ENCODE measurements around the gene SNRPA1. TPM values are rescaled to one million over a fixed set of nuclear protein-coding genes. Genes with fewer than 3 reads are reported as not detected.

The SNRPA1 gene
- total and polyA plus RNA-seq, 2 of the 13 experiments (the other 11 are each of a cell fraction or from before 2014, with no cell fraction given) = 41.2 to 108 TPM

DNA sequence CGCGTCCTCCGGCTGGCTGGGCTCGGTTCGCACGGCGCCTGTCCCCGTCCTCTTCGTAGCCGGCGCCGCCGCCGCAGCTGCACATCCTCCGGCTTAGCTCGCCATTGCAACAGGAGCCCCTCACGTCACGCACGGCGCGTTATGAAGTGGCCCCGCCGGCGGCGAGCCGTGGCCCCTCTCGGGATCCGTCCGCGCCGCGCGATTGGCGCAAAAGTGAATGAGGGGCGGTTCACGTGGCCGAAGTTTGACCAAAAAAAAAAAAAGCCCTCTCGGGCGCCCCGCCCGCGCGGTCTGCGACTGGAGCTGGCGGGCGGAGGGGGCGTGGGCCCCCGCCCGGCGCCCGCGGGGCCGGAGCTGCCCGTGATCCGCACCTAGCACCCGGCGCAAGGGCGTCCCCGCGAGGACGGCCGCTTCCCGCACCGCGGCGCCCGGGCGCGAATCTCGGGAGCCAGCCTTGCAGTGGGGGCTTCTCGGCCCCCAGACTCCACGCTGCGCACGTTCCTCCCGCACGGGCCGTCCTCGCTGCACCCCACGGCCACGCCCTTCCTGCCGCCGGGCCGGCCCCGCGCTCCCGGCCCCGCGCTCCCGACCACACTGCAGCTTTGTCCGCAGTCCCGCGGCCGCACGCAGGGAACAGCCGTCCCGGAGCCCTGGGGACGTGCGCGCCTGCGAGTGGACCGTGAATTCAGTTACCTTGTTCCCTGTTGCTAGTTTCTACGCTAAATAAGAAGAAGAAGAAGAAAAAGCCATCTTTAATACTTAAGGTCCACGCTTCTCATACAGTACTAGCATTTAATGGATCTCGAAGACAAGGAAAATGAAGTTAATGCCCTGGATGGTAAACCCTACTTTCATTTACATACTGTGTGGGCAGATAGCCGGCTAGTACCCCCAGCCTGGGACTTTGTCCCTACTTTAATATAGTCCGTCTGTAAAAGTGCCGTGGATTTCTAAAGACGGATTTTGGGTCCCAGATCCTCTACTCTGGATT, 42.9 kb downstream of the SNRPA1 start, which contains the start of gene CHSY1 (continued):
- TF ChIP-seq, protein P1, sequence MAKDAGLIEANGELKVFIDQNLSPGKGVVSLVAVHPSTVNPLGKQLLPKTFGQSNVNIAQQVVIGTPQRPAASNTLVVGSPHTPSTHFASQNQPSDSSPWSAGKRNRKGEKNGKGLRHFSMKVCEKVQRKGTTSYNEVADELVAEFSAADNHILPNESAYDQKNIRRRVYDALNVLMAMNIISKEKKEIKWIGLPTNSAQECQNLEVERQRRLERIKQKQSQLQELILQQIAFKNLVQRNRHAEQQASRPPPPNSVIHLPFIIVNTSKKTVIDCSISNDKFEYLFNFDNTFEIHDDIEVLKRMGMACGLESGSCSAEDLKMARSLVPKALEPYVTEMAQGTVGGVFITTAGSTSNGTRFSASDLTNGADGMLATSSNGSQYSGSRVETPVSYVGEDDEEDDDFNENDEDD (CRISPR knock-in tag; IDR thresholded peaks at IDR 0.05; ENCODE audit: borderline replicate concordance) = peak; percentile 51; the same call in 1 of the 2 replicates
- TF ChIP-seq KDM3A (CRISPR knock-in tag; IDR thresholded peaks at IDR 0.05; ENCODE audit: low read depth) (peak; percentile 57; the same call in 1 of the 2 replicates), PRPF4 (IDR thresholded peaks at IDR 0.05; ENCODE audit: low read depth, low read length, poor library complexity, severe bottlenecking) (no peak), RELA (CRISPR knock-in tag; IDR thresholded peaks at IDR 0.05) (no peak), PHF21A (CRISPR knock-in tag; IDR thresholded peaks at IDR 0.05) (peak; percentile 57; the same call in 1 of the 2 replicates), ZFP82 (CRISPR knock-in tag; IDR thresholded peaks at IDR 0.05; ENCODE audit: borderline replicate concordance) (no peak), THAP11 (CRISPR knock-in tag; IDR thresholded peaks at IDR 0.05) (peak; percentile 64), XBP1 (CRISPR knock-in tag; IDR thresholded peaks at IDR 0.05) (no peak), SKI (IDR thresholded peaks at IDR 0.05; ENCODE audit: partially characterized antibody) (peak; percentile 81), RFX1 (IDR thresholded peaks at IDR 0.05) (no peak), HES4 (CRISPR knock-in tag; IDR thresholded peaks at IDR 0.05; ENCODE audit: borderline replicate concordance) (peak; percentile 66; the same call in 1 of the 2 replicates), BRCA1 (CRISPR knock-in tag; IDR thresholded peaks at IDR 0.05) (no peak), GATAD2A (CRISPR knock-in tag; IDR thresholded peaks at IDR 0.05) (peak; percentile 35; the same call in 1 of the 2 replicates), MAZ (IDR thresholded peaks at IDR 0.05; ENCODE audit: borderline replicate concordance, low read depth, low read length) (0 out of 2 replicates have a peak, but pooled peaks have one; percentile 37), MAZ (CRISPR knock-in tag; IDR thresholded peaks at IDR 0.05; ENCODE audit: low read depth) (peak; percentile 80), CAMTA2 (CRISPR knock-in tag; IDR thresholded peaks at IDR 0.05; ENCODE audit: borderline replicate concordance) (no peak), ZNF549 (CRISPR knock-in tag; IDR thresholded peaks at IDR 0.05) (no peak), PAWR (CRISPR knock-in tag; IDR thresholded peaks at IDR 0.05; ENCODE audit: borderline replicate concordance) (no peak), ZNF672 (CRISPR knock-in tag; IDR thresholded peaks at IDR 0.05) (no peak), LCORL (IDR thresholded peaks at IDR 0.05) (no peak), LCORL (CRISPR knock-in tag; IDR thresholded peaks at IDR 0.05) (0 out of 2 replicates have a peak, but pooled peaks have one; percentile 21)
- TF ChIP-seq, protein P2, sequence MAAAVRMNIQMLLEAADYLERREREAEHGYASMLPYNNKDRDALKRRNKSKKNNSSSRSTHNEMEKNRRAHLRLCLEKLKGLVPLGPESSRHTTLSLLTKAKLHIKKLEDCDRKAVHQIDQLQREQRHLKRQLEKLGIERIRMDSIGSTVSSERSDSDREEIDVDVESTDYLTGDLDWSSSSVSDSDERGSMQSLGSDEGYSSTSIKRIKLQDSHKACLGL (CRISPR knock-in tag; IDR thresholded peaks at IDR 0.05) = 0 out of 2 replicates have a peak, but pooled peaks have one; percentile 31
- TF ChIP-seq, protein P3, sequence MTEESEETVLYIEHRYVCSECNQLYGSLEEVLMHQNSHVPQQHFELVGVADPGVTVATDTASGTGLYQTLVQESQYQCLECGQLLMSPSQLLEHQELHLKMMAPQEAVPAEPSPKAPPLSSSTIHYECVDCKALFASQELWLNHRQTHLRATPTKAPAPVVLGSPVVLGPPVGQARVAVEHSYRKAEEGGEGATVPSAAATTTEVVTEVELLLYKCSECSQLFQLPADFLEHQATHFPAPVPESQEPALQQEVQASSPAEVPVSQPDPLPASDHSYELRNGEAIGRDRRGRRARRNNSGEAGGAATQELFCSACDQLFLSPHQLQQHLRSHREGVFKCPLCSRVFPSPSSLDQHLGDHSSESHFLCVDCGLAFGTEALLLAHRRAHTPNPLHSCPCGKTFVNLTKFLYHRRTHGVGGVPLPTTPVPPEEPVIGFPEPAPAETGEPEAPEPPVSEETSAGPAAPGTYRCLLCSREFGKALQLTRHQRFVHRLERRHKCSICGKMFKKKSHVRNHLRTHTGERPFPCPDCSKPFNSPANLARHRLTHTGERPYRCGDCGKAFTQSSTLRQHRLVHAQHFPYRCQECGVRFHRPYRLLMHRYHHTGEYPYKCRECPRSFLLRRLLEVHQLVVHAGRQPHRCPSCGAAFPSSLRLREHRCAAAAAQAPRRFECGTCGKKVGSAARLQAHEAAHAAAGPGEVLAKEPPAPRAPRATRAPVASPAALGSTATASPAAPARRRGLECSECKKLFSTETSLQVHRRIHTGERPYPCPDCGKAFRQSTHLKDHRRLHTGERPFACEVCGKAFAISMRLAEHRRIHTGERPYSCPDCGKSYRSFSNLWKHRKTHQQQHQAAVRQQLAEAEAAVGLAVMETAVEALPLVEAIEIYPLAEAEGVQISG (CRISPR knock-in tag; IDR thresholded peaks at IDR 0.05) = peak; percentile 76
- TF ChIP-seq, protein P4, sequence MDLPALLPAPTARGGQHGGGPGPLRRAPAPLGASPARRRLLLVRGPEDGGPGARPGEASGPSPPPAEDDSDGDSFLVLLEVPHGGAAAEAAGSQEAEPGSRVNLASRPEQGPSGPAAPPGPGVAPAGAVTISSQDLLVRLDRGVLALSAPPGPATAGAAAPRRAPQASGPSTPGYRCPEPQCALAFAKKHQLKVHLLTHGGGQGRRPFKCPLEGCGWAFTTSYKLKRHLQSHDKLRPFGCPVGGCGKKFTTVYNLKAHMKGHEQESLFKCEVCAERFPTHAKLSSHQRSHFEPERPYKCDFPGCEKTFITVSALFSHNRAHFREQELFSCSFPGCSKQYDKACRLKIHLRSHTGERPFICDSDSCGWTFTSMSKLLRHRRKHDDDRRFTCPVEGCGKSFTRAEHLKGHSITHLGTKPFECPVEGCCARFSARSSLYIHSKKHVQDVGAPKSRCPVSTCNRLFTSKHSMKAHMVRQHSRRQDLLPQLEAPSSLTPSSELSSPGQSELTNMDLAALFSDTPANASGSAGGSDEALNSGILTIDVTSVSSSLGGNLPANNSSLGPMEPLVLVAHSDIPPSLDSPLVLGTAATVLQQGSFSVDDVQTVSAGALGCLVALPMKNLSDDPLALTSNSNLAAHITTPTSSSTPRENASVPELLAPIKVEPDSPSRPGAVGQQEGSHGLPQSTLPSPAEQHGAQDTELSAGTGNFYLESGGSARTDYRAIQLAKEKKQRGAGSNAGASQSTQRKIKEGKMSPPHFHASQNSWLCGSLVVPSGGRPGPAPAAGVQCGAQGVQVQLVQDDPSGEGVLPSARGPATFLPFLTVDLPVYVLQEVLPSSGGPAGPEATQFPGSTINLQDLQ (CRISPR knock-in tag; IDR thresholded peaks at IDR 0.05) = no peak

Data from HepG2 (cell line).